Ammon's horn (tissue), 1 donor: ENCODE results near the gene TRAK1.
A peak's percentile ranks its signal among the peaks of the same experiment; 100 is the strongest.

Experiments
- DNase-seq: peaks from one replicate; pipeline ENCODE4 v3.0.0-alpha.2; 2016; ENCODE audit warnings: low spot score

Gene TRAK1

DNA sequence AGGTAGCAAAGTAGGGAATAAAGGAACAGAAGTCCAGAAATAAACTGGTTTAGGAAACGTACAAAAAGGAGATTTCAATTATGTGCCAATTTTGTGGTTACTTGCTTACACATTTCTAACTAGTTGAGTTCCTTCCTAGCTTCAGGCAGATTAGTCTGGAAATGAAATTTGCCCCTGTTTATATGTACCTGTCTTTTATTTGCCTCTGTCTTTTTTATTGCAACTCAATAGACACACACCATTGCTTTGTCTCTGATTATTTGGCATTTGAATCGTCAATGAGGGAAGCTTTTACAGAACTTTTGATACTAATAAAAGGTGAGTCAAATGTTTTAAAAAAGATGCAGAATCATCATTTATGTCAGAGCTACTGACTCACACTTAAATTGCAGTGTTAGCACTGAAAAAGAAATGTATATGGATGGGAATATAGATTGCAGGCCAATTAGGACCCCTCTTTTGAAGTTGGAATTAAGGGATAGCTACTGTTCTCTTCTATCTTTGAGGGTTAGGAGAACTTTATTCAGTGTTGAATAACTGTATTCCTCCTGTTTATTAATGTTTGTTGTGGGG is 60.5 kb downstream of the TRAK1 start:
- DNase-seq = no peak

DNA sequence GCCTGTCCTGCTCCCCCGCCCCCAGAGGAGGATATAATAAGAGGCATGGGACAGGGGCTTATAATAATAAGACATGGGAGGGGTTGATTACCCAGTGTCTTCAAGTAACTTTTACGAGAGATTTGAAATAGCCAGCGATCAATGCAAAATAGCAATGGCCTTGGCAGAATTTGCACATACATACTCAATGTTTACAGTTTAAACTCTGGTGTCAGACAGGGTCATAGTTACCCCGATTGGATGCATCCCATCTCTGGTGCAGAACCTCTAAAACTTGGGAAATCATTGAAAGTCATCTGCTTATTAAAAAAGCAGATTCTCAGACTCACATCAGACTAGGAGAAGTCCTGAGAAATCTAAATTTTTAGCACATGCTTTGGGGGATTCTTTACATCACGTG is 61.0 kb downstream of the TRAK1 start:
- no peak for DNase-seq

DNA sequence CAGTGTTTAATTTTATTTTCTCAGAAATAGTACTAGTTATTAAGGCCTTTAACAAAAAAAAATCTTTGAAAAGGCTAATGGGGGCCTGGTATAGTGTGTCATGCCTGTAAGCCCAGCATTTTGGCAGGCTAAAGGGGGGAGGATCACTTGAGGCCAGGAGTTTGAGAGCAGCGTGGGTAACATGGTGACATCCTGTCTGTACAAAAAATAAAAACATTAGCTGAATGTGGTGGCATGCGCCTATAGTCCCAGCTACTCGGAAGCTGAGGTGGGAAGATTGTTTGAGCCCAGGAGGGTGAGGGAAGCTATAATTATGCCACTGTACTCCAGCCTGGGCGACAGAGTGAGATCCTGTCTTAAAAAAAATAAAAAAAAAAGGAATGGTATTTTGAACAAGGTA is 61.9 kb downstream of the TRAK1 start:
- DNase-seq = no peak

DNA sequence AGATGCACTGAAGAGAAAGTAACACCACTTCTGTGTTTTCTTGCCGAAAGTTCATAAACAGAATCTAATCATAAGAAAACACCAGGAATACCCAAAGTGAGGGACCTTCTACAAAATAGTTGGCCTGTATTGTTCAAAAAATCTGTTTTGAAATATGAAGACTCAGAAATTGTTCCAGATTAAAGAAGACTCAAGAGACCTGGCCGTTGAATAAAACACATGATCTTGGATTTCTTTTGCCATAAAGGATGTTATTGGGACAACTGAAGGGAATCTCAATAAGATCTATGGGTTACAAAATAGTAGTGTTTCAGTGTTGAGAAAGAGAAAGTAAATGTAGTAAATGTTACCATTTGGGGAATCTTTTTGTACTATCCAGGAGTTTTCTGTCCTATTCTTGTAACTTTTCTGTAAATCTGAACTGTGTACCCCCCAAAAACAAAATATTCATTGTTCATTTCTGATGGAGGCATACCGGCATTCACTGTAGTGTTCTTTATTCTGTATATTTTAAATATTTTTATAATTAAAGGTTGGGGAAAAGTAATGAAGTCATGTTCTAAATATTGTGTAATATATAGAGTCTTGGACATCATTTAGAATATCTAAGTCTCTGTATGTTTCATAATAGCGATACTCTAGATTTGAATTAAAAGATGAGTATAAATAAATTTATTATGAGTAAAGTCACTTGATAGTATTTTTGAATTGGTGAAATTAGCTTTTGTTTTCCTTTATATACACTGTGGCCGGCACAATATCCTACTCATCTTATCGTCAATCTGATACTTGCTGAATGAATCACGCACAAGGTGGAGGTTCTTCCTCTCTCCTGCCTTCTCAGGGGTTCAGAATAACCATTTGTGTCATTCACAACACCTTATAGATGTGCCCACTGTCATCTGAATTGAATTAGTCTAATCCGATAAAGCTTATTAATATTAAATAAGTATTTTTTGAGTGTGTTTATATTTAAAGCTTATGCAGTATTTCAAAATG is 66.7 kb downstream of the TRAK1 start:
- no peak for DNase-seq

DNA sequence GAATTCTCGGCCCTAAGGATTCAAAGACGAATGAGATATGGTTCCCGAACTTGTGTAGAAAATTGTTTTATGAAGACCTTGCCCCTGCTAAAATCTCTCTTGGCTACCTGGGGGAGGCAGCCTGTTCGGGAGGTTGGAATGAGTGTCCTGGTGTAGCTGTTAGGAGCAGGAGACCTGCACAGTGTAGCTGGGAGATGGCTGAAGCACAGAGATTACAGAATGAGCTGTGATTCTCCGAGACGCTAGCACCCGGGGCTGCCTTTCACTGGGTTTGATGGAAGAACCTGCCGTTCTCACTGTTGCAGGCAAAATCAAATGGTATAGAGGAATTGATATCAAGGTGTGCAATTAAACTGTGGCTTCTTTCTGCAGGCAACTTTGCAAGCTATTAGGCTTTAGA is 68.0 kb downstream of the TRAK1 start:
- no peak for DNase-seq

DNA sequence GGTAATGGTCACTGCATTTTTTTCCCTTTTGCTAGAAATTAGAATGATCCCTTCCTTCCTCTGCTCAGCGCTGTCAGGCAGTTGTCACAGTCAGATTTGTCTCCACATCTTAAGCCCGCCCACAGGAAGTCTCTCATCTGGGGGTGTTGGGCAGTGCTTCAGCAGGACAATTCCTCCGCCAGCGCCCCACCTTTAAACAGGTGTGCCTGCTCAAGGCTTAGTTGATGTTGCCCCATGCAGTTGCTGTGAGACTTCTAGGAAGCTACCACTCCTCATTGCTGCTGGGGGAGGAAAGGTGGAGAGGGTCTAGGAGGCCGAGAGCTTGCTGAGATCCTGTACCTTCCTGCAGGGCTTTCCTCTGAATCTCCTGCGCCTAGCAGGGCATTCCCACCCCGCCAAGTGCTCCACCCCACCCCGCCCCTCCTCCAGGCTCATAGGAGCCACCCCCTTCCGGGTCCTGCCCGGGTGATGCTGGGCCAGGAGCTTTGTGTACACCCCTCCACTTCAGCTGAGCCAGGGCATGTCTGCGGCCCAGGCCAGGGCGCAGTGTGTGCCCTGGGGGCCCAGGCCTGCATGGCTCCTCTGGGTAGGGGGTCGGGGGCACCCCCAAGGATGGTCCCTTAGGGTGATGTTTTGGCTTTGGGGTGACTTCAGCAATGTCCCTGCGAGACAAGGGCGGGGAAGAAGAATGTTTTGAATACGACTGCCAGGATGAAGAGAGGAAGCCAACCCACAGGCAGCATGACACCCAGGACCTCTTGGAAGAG is 68.7 kb downstream of the TRAK1 start:
- DNase-seq = no peak

DNA sequence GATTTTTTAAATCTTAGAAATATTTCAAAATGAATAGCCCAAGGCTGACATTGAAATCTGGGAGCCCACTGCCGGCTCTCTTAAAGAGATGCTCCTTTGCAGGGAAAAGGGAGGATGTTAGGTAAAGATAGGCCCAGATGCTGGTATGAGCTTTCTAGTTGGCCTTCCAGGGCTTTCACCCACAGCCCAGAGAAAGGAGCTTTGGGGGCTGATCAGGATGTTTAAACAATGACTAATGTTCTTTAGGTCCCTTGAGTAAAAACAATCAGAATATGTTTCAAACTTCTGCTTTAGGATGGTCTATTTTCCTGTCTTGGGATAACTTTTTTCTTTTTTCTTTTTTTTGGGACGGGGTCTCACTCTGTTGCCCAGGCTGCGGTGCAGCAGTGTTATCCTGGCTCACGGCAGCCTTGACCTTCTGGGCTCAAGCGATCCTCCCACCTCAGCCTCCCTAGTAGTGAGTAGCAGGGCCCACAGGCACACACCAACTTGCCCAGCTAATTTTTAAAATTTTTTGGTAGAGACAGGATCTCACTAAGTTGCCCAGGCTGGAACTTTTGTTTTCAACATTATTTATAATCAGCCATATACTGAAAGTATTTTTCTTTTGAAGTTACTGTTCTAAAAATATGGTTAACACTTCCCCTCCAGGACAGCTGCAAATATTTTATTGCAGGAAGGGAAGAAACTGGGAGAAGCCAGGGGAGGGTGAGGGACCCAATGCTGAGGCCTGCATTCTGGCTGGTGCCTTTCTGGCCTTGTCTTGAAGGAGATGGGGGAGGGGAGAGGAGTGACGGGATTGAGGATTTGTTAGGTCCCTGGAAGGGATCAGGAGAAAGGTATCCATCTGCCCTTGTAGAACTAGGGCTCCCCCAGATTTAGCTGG is 70.1 kb downstream of the TRAK1 start:
- DNase-seq = no peak

DNA sequence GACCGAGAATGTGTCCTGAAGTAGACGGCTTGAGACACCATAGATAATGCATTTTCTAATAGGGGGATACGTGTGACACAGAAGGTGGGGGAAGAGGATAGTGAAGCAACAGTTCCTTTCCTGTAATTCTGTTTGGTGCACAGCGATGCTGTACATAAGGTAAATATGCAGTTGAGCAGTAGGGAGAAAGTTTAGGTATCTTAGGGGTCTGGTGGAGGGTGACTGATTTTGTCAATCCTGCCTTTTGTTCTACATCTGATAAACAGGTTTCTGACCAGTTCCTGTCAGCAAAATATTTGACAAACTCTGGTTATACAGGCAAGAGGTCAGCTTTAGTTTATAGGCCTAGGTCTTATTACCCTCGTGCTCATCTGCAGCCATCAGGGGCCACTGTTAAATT is 71.3 kb downstream of the TRAK1 start:
- no peak for DNase-seq

DNA sequence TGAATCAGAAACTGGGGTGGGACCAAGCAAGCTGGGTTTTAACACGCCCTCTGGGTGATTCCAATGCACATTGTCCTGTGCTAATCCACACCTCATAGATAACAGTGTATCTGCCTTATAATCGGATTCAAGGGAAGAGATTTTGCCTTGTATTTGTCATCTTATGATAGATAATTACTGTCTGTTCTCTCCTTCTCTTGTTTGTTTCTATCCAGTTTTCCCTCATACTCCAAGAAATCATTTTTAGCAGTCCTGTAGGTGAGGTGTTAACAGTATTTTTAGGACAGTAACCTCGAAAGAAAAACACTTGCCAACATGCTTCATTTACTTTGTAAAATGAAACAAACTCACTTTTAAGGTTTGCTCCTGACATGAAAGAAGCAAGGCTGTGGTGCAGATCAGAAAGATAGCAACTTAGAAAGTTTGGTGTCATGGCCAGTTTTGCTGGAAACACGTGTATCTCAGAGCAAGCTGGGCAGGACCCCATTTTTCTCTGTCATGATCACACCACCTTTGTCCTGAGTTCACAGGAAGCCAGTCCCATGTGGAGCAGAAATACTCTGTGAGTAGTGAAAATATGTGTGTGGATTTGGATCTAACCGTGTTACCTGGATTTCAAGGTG is 72.6 kb downstream of the TRAK1 start:
- DNase-seq = no peak

DNA sequence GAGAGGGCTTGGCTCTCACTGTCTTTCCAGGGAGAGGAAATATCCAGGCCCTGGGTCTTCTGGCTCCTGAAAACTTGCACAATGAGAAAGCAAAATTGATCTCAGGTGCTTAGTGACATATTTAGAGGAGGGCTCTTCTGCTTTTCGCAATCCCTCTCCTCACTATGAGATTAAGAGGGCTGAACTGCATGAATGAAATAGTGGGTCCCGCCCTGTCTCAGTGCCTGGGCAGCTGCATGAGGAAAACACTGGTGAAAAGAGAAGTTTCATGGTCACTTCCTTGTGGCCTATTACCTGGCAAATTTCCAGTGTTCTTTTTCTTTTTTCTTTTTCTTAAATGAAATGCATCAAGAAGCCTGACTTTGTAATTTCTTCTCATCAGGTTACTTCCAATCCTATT is 73.5 kb downstream of the TRAK1 start:
- DNase-seq = no peak

DNA sequence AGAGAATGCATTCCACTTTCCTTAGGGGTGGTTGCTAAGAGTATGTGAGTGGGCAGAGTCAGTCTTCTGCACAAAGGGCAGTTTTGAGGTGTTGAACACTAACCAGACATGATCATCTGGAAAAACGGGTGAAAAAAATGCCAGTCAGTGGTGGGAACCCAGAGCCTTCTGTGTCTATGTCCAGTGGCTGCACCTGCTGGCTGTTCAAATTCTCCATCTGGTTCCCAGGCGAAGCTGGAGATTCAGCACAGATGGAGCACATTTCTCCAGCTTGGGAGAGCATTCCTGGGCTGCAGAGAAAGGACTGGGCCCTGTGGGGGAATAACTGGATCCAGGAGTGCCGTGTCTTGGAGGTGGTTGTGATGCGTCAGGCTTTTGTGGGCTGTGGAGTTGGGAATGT is 74.1 kb downstream of the TRAK1 start:
- no peak for DNase-seq

DNA sequence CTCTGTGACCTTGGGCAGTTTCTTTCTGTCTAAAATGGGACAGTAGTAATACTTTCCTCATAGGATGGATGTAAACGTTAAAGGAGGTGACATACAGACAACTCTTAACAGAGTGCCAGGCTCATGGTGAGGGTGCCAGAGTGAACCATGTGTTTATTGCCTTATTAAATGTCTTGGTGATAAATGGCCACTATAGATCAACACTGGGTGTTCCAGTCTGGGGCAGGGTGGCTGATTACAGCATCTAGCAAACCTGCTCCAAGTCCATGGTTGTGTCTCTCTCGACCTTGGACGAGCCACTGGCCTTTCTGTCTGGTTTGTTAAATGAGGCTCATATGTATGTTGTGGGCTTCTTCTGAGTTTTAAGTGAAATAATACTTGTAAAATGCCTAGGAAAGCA is 75.1 kb downstream of the TRAK1 start:
- no peak for DNase-seq

DNA sequence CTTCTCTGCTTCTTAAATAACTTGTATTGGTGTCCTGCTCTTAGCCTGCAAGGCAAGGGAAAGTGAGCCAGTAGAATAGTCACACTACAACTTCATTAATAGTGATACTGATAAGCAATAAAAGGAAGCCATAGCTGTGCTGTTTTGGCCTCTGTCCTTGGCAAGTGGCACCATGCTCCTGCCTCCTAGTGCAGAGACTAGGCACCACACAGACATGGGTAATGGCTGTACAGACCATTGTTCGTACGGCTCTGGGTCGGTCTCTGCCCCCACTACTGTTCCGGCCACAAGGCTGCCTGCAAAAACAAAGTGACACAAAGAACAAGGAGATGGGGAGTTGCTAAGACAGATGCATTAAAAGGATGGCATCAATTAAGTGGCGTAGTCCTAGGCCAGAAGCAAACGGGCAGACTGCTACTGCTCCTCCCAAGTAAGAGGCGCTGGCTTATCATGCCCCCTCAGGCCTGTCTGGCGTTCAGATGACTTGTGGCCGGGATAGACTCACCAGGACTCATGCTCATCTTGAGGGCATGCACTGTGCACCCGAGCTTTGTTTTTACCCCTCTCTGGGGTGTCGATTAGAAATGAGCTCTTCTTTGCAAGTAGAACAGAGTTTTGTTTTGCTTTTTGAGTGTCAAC is 75.6 kb downstream of the TRAK1 start:
- peak; percentile 62 for DNase-seq

DNA sequence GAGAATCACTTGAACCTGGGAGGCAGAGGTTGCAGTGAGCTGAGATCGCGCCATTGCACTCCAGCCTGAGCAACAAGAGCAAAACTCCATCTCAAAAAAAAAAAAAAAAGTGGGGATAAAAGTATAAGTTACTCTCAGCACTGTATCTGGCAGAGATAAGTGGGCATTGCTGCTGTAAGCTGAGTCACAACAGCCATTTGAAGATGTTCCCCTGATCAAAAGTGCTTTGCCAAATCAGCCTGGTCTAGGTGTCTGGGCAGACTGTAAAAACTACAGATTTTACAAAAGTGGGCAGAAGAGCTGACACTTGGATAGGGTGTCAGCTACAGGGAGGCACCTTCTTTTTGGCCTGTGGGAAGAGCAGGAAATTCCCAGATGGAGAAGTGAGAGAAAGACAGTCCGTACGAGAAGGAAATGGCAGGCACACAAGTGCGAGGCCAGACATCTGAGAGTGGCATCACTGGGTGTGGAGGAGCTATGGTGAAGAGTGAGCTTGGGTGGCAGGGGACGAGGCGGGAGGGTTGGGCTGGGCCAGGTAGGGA is 78.5 kb downstream of the TRAK1 start:
- no peak for DNase-seq

DNA sequence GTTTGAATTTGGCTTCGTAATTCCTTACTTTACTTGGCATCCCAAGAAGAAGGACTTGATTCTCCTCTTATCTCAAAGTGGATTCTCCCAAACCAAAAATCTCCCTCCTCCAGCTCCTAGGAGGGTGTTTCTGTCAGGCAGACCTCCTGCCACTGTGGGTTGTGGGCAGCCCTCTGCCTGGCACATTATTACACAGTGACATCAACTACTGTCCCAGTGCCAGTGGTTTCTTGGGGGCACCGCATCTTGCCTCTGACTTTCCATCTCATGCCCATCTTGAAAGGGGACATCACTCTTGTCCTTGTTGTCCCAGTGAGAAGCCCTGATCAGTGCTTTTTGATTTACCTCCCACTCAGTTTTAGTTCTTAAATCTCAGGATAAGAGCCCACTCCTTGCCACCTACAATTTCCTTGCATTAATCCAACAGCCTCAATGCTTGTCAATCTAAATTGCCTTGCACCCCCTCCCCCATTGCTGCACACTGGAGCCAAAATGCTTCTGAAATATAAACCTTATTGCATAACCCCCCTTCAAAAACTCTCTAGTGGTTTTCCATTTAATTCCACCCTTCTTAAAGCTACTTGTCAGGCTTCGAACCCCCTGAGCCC is 81.0 kb downstream of the TRAK1 start:
- DNase-seq = no peak

DNA sequence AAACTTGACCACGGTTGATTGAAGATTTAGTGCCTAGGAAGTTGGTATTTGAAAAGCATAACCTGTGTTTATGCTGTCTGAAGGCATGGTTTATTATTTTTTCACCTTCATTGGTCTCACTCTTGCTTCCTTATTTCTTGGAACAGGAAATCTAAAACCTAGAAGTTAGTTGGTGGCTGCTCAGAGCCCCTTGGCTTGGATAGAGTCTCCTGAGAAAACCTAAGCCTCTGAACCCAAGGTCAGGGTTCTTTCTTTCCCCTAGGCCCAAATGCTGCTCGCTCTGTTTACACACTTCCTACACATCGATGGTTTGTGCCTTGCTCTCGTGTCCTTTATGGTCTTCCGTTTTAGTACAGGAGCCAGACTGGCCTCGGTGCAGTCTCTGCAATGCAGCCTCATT is 82.2 kb downstream of the TRAK1 start:
- no peak for DNase-seq

DNA sequence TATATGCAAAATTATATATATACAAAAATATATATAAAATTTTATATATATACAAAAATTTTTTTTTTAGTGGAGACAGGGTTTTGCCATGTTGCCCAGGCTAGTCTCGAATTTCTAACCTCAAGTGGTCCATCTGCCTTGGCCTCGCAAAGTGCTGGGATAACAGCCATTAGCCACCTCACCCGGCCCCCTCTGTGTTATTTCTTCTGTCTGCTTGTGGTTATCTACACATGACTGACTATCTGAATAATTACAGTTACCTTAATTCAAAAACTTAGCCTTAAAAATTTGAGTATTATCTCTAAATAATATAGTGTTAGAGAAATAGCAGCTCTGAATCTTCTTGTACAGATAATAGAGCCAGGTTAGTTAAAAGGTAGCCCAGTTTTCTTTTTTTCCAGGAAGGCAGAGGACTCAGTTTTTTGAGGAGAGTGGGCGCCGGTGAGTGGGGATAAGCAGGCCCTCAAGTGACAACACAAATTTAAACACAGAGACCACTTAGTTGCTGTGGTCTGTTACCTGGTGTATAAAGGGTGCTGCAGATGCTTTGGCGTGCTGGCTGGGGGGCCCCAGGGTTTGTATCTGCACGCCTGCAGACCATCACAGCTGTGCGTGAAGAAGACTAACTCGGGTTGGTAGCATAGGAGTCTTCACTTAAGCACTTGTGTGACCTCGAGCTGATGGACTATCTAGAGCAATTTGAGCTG is 83.7 kb downstream of the TRAK1 start:
- no peak for DNase-seq

DNA sequence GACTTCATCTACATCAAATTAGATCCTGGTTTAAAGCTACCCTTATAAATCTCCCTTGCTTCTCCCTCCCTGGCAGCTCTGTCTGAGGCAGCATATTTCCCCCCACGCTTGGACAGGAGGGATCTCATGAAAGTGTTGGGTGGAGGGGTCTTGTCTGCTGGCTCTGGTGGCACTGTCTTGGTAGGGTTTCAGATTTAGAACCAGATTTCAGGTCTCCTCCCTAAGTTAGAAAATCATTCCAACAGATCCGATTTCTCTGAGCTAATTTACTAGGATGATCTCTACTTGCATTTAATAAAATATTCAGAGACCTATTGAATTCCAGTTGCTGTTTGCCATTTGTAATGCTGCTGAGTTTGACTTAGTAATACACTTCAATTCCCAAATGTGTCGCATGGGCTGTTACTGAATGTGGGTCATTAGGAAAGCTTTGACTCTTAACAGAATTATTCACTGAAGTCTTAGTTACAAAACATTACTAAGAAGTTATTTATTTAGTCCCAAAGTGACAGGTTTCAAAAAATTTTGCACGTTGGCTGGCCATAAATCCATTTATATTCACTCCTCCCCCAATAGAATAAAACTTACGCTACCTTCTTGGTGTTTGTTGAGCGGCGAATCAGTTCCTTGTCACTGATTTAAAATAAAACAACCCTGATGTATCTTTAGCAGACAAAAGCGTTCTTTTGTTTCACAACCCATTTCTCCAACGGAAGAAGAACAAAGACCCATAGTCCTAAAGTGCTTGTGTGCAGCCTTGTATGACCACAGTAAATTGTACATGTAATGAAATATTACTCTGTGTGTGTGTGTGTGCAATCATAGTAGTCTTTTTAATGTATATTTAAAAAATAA is 84.5 kb downstream of the TRAK1 start:
- no peak for DNase-seq
